NOMO-1 (cell line): ENCODE measurements around the gene AK3.

Experiments used
- DNase-seq, 2 experiments: peaks; one replicate each; lab custom pipeline; 2025; ENCODE audit not compliant: unreplicated experiment in 2 of 2; lab: John Stamatoyannopoulos, UW

The AK3 gene

GRCh38 chr9:4750023-4750673 is 9.1 kb upstream of the AK3 start:
- peak in 1 of 2 experiments; percentile 15 for DNase-seq

GRCh38 chr9:4748612-4749011 is 7.6 kb upstream of the AK3 start:
- DNase-seq: no peak

GRCh38 chr9:4746278-4747030 is 5.5 kb upstream of the AK3 start:
- DNase-seq: no peak

GRCh38 chr9:4743131-4743875 is 2.3 kb upstream of the AK3 start:
- DNase-seq: no peak

- no peak for DNase-seq
These were observed 1.2 kb upstream of the AK3 start for GRCh38 chr9:4742246-4742645.

- DNase-seq: no peak
These were observed 525 bp upstream of the AK3 start for GRCh38 chr9:4741365-4742089.

GRCh38 chr9:4740388-4740637 is 689 bp downstream of the AK3 start:
- no peak for DNase-seq

GRCh38 chr9:4739587-4740387 is 1.2 kb downstream of the AK3 start:
- no peak for DNase-seq

GRCh38 chr9:4738866-4739586 is 2.0 kb downstream of the AK3 start:
- no peak for DNase-seq

- no peak for DNase-seq
These were observed 6.9 kb downstream of the AK3 start for GRCh38 chr9:4734150-4734549.

- DNase-seq: no peak
These were observed 8.1 kb downstream of the AK3 start for GRCh38 chr9:4732890-4733289.

- DNase-seq: no peak
These were observed 13.4 kb downstream of the AK3 start for GRCh38 chr9:4727593-4727992.

- no peak for DNase-seq
These were observed 15.1 kb downstream of the AK3 start for GRCh38 chr9:4725706-4726442.

GRCh38 chr9:4721736-4722135 is 19.3 kb downstream of the AK3 start:
- no peak for DNase-seq

- no peak for DNase-seq
These were observed 22.1 kb downstream of the AK3 start for GRCh38 chr9:4718911-4719310.

GRCh38 chr9:4717815-4718214 is 23.2 kb downstream of the AK3 start:
- DNase-seq: no peak

GRCh38 chr9:4716163-4716562 is 24.8 kb downstream of the AK3 start:
- DNase-seq: no peak

- DNase-seq: no peak
These were observed 26.6 kb downstream of the AK3 start for GRCh38 chr9:4714266-4715016.

- no peak for DNase-seq
These were observed 27.2 kb downstream of the AK3 start for GRCh38 chr9:4713849-4714248.
